ENCODE measurements around the gene RCC1. TPM values are rescaled to one million over a fixed set of nuclear protein-coding genes. Genes with fewer than 3 reads are reported as not detected.
"Not testable (repeated sequence)": the region's sequence is repeated elsewhere in the genome, so short reads cannot be mapped to it uniquely, and the experiment has no call there.

Gene RCC1
- total and polyA plus RNA-seq, 8 donors: 6.7 to 116 (median 24.5) TPM

GRCh38 chr1:28510970-28511440, 5.2 kb downstream of the RCC1 start:
- peaks cover 32 to 72% (median 46%) of the 10 kb centered on the region in 4 donors for H3K4me1 ChIP-seq
- H3K4me3 ChIP-seq: peak overlapping the region in 2 of 4 donors; percentile 77 to 90
- intact Hi-C loops (cut with DNase I; ENCODE audit: low total_unique reads): no loop called here
- no peaks in the 10 kb centered on the region for H3K9me3 ChIP-seq
- no peak for DNase-seq
- peaks cover 56 to 84% (median 78%) of the 10 kb centered on the region in 4 donors for H3K36me3 ChIP-seq
- TF ChIP-seq POLR2AphosphoS5 (IDR thresholded peaks at IDR 0.05) (peak in 1 of 3 donors; percentile 6), CTCF (IDR thresholded peaks at IDR 0.05) (no peak)
- WGBS, 5 donors: 73 to 100% (median 90%) methylated on average over 2 of the region's 2 CpGs
- peak overlapping the region in 2 of 5 donors; percentile 88 to 92 for H3K27ac ChIP-seq
- H3K27me3 ChIP-seq: no peaks in the 10 kb centered on the region

GRCh38 chr1:28512058-28512611, 6.3 kb downstream of the RCC1 start:
- Histone ChIP-seq H3K36me3 (peaks cover 56 to 85% (median 78%) of the 10 kb centered on the region in 4 donors), H3K27ac (no peak overlapping the region), H3K9me3 (no peaks in the 10 kb centered on the region), H3K4me3 (peak overlapping the region in 2 of 4 donors; percentile 15 to 90), H3K4me1 (peaks cover 32 to 70% (median 44%) of the 10 kb centered on the region in 4 donors), H3K27me3 (no peaks in the 10 kb centered on the region)
- intact Hi-C loops (cut with DNase I; ENCODE audit: low total_unique reads): no loop called here
- no peak for DNase-seq
- TF ChIP-seq EP300 (IDR thresholded peaks at IDR 0.05) (no peak), POLR2AphosphoS5 (IDR thresholded peaks at IDR 0.05) (peak in 1 of 3 donors; percentile 53)
- WGBS, 5 donors: 80 to 91% (median 83%) methylated on average over 6 to 7 of the region's 7 CpGs

GRCh38 chr1:28514445-28514933, 8.6 kb downstream of the RCC1 start:
- H3K27me3 ChIP-seq; DNase-seq; H3K9me3 ChIP-seq; H3K27ac ChIP-seq; intact Hi-C loops (cut with DNase I; ENCODE audit: low total_unique reads); H3K4me3 ChIP-seq: not testable (repeated sequence)
- peaks cover 39 to 66% (median 61%) of the 10 kb centered on the region in 4 donors for H3K36me3 ChIP-seq
- peaks cover 24 to 64% (median 38%) of the 10 kb centered on the region in 4 donors for H3K4me1 ChIP-seq
- 86 to 92% (median 91%) methylated on average over 13 of the region's 13 CpGs for WGBS, 5 donors

GRCh38 chr1:28516518-28516956, 10.7 kb downstream of the RCC1 start:
- 78 to 96% (median 82%) methylated on average over 1 of the region's 1 CpG for WGBS, 5 donors
- Histone ChIP-seq H3K36me3 (peaks cover 19 to 45% (median 40%) of the 10 kb centered on the region in 4 donors), H3K9me3 (no peaks in the 10 kb centered on the region), H3K27ac (peak overlapping the region in 2 of 5 donors; percentile 84 to 92), H3K27me3 (no peaks in the 10 kb centered on the region), H3K4me1 (peaks cover 12 to 44% (median 23%) of the 10 kb centered on the region in 4 donors), H3K4me3 (no peak overlapping the region)
- no peak for DNase-seq
- intact Hi-C loops (cut with DNase I; ENCODE audit: low total_unique reads): loop anchor here (5.0 kb wide), 1 partner anchor 86 kb away; no protein-coding TSS in a partner anchor
- no peak for TF ChIP-seq EP300 (IDR thresholded peaks at IDR 0.05)

GRCh38 chr1:28517649-28517999, 11.8 kb downstream of the RCC1 start:
- Histone ChIP-seq H3K4me3 (peak overlapping the region; percentile 64 to 74 (median 70)), H3K27me3 (no peaks in the 10 kb centered on the region), H3K36me3 (peaks cover 14 to 35% (median 29%) of the 10 kb centered on the region in 4 donors), H3K4me1 (peaks cover 12 to 33% (median 19%) of the 10 kb centered on the region in 4 donors), H3K27ac (peak overlapping the region in 4 of 5 donors; percentile 79 to 92 (median 88)), H3K9me3 (no peaks in the 10 kb centered on the region)
- intact Hi-C loops (cut with DNase I; ENCODE audit: low total_unique reads): loop anchor here (5.0 kb wide), 1 partner anchor 85 kb away; no protein-coding TSS in a partner anchor
- TF ChIP-seq EP300 (IDR thresholded peaks at IDR 0.05): no peak
- no peak for TF ChIP-seq POLR2A (IDR thresholded peaks at IDR 0.05)
- no peak for TF ChIP-seq POLR2AphosphoS5 (IDR thresholded peaks at IDR 0.05)
- no peak for TF ChIP-seq CTCF (IDR thresholded peaks at IDR 0.05)
- 8 to 12% (median 9%) methylated on average over 7 of the region's 7 CpGs for WGBS, 5 donors
- no peak for DNase-seq

Measured in stomach (tissue), 9 donors.